Eye (tissue), 1 donor: ENCODE data around the gene PCNP.
"Not testable (repeated sequence)": the region's sequence is repeated elsewhere in the genome, so short reads cannot be mapped to it uniquely, and the experiment has no call there.

Experiments used
- DNase-seq: peaks from one replicate; pipeline ENCODE4 v3.0.0-alpha.2; 2015

The PCNP gene, protein sequence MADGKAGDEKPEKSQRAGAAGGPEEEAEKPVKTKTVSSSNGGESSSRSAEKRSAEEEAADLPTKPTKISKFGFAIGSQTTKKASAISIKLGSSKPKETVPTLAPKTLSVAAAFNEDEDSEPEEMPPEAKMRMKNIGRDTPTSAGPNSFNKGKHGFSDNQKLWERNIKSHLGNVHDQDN

DNA sequence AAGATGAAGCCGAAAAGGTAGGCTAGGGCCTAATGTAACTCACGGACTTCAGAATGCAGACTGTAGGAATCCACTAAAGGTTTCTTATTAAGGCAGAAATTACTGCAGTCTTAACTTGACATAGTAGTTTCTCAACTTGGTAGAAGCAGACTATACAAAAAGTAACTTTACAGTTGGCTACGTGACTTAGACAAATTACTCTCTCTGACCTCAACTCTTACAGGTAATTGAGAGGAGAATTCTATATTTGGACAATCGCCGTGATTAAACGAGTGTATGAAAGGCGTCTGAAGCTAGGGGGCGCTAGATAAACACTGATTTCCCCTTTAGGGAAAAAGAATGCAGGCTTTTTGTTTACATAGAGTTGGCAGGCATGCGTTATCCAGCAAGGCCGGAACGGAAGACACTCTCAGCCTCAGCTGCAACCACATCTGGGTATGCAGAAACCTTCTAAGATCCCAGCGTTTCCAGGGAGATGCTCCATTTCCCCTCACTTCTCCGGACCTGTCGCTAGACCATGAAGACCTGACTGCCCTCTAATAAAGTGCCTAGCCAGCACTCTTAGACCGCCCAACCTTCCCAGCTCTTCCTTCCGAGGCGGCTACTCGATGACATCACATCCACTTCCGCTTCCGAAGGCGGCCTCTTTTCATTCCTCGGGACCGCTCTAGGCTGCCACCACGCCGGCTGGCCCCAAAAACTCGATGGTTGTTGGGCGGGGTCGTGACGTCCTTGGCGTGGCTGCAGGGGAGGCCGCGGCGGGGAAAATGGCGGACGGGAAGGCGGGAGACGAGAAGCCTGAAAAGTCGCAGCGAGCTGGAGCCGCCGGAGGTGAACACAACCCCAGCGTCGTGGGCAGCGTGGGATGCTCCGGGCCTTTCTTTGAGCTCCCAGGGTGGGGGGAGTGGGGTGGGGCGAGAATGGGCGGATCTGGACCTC is at the start of gene PCNP:
Gene PCNP (plus strand): TSS at position 732 of the 939 bp plus-strand sequence. CDS start 36 bp downstream, at position 768.
- DNase-seq: peak; percentile 100

DNA sequence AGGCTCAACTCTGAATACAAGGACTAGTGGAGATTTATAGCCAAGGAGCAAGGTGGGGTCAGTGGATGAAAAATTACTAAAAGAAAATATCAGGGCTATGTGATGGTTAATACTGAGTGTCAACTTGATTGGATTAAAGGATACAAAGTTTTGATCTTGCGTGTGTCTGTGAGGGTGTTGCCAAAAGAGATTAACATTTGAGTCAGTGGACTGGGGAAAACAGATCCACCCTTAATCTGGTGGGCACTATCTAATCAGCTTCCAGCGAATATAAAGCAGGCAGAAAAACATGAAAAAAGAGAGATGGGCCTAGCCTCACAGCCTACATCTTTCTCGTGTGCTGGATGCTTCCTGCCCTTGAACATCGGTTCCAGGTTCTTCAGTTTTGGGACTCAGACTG is 46.5 kb upstream of the PCNP start:
- DNase-seq: no peak

DNA sequence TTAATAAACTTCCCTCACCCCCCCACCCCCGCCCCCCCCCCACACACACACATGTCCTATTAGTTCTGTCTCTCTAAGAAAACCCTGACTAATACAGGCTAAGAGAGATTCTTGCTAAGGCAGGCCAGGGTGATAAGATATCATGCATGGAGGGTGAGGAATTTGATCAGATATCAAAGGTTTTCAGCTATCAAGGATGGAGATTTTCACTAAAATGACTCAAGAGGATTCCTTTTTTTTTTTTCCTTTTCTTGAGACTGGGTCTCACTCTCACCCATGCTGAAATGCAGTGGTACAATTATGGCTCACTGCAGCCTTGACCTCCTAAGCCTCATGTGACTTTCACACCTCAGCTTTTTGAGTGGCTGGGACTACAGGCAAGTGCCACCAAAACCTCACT is 46.1 kb upstream of the PCNP start:
- no peak for DNase-seq

DNA sequence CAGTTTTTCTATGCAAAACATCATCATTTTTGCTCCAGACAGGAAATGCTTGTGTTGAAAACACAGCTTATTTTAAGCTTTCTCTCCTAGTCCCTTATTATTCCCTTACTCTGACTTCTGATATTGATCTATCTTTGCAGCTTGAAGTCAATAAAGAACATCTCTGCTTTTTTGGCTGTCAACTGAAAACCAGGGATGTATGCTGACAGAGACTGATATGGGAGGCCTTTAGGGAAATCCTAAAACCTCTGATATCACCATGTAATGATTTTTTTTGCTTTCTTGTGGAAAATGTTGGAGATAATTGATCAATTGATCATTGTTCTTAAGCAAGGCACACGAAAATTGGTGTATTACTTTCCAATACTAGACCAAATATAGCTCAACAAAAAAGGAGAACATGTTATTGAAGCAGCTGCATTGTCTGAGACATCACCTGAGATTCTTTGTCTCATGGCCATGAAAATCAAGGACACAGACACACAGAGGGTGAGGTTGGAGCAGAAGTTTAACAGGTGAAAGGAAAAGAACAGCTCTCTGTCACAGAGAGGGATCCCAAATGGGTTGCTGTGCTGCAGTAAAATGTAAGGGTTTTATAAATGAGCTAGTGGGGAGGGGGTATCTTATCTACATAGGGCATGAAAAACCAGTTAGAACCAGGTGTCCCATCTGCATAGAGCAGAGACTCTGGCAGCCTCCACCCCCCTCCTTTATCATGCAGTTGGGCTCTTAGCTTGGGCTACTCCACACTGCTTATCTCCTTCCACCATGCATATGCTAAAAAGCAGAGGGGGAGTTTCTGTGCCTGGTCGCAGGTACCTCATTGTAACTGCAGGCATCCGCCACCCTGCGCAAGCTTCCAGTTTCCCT is 43.9 kb upstream of the PCNP start:
- no peak for DNase-seq

DNA sequence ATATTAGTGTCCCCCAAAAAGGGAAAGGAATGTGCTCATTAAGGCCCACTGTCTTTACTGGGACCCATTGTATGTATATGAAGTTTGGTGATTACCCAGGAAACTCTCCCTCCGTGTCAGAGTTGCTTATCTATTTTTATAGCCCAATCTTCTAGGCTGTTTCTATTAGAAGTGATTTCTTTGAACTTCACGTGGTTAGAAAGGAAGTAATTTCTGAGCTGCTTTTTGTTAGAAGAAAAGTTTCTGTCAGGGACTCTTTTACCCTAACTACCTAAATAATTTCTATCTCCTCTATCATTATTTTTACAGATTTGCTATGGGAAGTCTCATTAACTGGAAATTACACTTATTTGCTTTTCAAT is 43.3 kb upstream of the PCNP start:
- no peak for DNase-seq

DNA sequence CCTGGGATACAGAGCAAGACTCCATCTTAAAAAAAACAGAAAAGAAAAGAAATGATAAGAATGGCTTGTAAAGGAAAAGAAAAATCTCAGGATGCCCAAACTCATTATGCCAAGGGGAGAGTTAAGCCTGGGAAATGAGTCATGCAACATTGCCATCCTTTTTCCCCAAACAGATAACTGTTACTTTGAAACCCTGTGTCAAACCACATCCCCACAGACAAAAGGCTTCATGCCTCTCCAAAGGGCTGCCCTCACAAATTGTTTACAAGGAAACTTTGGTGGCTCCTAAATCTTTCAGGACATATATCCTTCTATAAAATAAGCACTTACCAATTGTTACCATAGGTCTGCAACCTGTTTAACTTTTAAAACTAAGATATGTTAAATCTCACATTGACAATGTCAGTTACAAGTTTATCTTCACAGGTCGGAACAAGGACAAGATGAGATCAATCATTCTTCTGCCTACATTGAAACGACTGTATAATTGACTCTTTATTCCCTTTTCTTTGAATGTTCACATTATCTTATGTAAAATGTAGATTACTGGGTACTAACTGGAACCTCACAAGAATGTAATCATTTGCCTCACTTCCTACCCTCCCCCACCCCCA is 42.4 kb upstream of the PCNP start:
- DNase-seq: no peak

DNA sequence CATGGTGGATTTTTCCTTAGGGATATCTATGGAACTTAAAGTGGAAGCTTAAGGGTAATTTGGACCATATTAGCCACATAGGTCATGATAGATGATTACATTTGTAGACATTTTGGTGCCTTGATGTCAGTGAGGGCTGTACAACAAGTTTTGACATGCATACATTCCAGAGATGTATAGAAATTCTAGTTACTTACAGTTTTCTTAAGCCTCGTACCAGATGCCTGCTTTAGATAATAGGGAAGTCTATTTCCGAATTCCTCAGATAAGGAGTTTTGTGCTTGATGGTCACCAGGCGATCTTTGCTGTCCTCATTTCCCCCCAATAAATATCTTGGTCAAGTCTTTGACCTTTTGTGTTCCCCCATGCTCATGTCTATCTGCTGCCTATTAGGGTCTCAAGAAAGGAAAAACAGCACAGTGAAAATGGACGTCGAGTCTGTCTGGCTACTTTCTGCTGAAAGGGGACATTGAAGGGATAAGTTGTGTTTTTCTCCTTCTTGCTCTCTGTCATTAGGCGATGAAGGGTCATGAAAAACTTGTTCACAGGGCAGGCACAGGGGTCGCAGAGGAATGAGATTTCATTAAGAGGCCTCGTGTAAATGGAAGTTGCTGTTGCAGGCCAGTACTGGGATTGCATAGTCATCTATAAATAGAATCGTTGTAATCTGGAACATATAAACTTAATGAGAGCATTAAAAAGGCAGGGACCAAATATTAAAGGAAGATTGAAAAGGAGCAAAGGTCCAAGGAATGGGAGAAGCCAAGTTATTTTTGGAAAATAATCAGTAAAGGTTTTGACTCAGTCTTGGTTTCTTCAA is 41.0 kb upstream of the PCNP start:
- DNase-seq: no peak

DNA sequence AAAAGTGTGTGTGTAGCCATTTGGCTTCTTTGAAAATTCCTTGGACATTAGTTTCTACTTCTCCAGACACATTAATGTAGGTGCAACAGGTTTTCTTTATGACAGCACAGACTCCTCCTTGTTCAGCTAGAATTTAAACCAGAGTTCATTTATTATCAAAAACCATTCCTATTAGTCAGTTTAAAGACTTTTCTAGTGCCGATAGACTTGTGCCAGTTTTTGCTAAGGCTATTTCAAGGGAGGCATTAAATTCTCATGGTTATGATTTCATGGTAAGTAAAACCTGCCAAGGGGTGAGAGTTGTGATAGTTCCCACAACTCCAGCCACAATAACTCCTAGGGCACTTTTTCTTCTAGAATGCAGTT is 40.4 kb upstream of the PCNP start:
- no peak for DNase-seq

DNA sequence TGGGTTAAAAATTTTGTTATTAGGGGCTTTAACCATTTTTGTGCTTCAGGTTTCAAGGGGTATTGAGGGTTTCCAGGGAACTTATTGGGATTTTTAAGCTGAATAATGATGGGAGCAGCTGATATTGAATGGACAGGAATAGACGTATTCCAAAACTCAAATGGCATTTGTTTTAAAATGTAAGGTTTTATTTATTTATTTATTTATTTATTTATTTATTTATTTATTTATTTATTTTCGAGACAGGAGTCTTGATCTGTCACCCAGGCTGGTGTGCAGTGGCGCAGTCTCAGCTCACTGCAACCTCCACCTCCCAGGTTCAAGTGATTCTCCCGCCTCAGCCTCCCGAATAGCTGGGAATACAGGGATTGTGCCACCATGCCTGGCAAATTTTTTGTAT is 38.8 kb upstream of the PCNP start:
- no peak for DNase-seq

DNA sequence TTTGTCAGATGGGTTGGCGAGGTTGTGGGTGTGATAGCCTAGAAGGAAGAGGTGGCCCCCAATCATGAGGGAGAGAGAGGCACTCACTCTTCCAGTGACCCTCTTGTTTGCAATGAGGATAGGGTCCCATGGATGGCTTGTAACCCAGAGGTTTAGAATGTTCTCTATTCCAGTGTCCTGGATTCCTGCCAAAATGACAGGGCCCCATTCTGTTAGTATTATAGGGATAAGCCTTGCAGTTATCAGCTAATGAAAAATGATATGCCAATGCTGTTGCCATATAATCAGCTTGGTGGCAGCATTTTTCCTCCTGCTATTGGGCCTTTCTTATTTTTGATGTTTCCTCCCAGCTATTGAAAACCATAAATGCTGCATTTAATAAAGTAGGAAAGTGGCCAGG is 37.7 kb upstream of the PCNP start:
- no peak for DNase-seq

DNA sequence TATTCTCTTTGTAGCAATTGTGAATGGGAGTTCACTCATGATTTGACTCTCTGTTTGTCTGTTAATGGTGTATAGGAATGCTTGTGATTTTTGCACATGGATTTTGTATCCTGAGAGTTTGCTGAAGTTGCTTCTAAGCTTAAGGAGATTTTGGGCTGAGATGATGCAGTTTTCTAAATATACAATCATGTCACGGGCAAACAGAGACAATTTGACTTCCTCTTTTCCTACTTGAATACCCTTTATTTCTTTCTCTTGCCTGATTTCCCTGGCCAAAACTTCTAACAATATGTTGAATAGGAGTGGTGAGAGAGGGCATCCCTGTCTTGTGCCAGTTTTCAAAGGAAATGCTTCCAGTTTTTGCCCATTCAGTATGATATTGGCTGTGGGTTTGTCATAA is 37.0 kb upstream of the PCNP start:
- not testable (repeated sequence) for DNase-seq

DNA sequence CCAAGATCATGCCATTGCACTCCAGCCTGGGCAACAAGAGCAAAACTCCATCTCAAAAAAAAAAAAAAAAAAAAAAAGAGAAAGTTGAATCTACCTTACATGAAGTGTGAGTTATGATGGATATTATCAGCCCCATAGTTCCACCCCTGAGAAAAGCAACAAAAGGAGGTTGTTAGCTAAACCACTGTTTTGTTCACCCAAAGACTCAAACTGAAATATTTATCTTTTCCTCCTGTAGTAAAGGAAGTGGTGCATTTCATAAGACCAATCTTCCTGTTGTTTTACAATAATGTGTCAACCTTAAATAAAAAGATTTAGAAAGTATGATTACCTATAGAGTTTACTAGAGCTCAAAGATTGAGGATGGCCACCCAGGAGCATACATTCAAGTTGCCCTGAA is 31.0 kb upstream of the PCNP start:
- no peak for DNase-seq

DNA sequence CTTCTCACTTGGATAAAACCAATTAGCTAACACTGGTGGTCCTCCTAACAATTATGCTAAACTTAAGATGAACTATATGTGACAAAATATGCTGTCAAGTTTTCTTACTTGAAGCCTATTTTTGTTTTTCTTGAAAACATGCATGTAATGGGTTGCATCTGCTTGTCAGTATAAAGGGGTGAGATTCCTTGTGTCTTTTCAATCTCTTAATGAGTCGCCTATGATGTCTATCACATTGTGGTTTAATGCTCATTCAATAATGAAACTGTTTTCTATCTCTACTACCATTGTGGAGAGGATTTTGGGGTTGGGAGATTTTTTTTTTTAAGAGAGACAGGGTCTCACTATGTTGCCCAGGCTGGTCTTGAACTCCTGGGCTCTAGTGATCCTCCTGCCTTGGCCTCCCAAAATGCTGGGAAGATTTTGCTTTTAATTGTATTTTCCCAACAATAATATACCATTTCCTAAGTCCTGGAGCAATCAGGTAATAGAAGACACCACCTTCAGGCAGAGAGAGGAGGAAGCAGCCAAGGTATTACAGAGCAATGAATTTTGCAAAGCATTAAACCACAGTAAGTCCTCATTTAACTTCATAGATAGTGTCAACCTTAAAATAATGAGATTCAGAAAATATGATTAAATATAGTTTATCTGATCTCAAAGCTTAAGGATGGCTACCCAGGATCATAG is 29.7 kb upstream of the PCNP start:
- no peak for DNase-seq

DNA sequence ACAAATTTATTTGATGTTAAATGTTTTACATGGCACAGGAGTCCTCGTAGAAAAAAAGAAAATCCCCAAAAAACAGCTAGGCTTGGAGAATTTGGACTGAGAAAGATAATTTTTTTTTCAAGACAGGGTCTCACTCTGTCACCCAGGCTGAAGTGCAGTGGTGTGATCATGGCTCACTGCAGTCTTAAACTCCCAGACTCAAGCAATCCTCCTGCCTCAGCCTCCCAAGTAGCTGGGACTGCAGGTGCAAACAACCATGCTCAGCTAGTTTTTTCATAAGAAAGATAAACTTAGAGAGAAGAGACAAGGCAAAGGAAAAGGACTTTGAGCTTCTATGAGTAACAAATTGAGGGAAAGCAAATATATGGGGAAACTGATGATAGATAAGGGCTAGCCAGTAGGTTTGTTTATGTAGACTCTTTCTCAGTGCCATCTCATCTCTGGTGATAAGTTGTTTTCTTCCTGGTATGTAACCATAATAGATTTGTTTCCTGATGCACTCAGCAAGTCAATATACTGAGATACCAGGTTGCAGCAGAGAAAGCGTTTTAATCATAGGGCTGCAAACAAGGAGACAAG is 25.4 kb upstream of the PCNP start:
- no peak for DNase-seq

DNA sequence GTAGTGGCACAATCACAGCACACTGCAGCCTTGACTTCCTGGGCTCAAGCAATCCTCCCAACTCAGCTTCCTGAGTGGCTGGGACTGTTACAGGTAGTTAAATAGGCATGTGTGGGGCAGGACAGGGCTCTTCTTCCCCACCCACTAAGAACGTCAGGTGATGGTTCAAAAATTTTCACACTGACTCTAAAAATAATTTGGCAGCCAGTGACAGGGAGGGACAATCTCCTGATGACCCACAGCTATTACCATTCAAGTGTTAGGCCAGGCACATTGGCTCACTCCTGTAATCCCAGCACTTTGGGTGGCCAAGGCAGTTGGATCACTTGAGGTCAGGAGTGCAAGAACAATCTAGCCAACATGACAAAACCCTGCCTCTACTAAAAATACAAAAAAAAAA is 24.5 kb upstream of the PCNP start:
- no peak for DNase-seq

DNA sequence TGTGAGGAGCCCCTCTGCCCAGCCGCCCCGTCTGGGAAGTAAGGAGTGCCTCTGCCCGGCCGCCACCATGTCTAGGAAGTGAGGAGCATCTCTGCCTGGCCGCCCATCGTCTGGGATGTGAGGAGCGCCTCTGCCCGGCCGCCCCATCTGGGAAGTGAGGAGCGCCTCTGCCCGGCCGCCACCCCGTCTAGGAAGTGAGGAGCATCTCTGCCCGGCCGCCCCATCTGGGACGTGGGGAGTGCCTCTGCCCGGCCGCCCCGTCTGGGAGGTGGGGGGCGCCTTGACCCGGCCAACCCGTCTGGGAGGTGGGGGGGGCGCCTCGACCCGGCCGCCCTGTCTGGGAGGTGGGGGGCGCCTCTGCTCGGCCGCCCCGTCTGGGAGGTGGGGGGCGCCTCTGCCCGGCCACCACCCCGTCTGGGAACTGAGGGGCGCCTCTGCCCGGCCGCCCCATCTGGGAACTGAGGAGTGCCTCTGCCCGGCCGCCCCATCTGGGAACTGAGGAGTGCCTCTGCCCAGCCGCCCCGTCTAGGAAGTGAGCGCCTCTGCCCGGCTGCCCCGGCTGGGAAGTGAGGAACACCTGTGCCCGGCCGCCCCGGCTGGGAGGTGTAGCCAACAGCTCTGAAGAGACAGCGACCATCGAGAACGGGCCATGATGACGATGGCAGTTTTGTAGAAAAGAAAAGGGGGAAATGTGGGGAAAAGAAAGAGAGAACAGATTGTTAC is 22.5 kb upstream of the PCNP start:
- DNase-seq: not testable (repeated sequence)

DNA sequence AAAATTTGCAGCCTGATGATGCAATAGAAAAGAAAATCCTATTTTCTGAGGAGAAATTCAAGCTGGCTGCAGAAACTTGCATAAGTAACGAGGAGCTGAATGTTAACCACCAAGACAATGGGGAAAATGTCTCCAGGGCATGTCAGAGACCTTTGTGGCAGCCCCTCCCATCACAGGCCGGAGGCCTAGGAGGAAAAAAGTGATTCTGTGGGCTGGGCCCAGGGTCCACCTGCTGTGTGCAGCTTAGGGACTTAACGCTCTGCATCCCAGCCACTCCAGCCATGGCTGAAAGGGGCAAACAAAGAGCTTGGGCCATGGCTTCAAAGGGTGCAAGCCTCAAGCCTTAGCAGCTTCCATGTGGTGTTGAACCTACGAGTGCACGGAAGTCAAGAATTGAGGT is 20.6 kb upstream of the PCNP start:
- not testable (repeated sequence) for DNase-seq

DNA sequence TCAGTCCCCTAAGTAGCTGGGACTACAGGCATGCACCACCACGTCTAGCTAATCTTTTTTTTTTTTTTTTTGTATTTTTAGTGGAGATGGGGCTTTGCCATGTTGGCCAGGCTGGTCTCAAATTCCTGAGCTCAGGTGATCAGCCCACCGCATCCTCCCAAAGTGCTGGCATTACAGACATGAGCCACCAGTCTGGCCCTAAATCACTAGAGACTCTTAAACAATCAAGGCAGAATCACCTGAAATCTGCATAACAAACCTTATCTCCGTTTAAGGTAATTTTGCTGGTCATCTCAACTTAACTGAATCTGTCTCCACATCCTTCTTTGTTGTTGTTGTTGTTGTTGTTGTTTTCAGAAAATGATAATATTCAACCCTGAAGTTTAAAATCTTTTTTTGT is 17.9 kb upstream of the PCNP start:
- no peak for DNase-seq

DNA sequence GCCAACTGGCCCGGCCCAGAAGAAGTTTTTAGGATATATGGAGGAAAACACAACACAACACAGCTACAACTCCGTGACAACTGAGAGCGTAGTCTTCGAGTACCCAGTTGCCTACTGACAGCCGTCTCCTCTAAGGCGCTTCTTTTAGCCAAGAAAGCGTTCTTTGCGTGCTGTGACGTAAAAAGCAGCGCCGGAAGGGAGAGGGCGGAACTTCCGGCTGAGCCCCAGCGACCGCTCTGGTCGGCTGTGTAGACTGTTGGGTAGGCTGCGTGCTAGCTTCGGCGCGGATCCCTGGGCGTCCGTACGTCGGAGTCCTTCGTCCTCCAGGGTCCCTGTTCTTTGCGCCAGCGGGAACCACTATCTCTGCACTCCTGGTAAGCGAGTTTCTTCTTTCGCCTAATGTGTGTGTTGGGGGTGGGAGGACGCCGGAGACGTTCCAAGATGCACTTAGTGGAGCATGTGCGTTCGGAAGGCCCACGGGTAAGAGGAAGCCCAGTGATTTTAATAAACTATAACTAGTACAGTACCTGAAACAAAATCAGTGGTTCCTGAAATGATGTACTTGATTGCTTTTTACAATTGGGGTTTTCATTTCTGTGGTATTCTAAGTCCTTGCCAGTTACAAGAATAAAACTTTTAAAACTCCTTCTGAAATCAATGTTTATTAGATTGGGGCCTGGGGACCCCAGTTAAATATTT is 12.2 kb upstream of the PCNP start, which contains the start of gene TRMT10C:
Gene TRMT10C (plus strand): TSS at position 239 of the 699 bp plus-strand sequence. CDS start 2,914 bp downstream, outside the sequence.
- peak; percentile 98 for DNase-seq
